GM12864 (cell line): ENCODE measurements around the gene GATD1.
A peak's percentile ranks its signal among the peaks of the same experiment; 100 is the strongest.

Experiments used
- DNase-seq: peaks from one replicate; pipeline ENCODE4 v3.0.0-alpha.2; 2011; ENCODE audit warnings: low read depth
- H3K4me3 ChIP-seq: 2 replicates; pipeline ENCODE4 v1.5.1; 2011; ENCODE audit warnings: mild to moderate bottlenecking, low read depth, low read length, control low read depth
- TF ChIP-seq, protein P1 (sequence below): IDR thresholded peaks from 2 replicates; pipeline ENCODE4 v1.5.1; 2011; ENCODE audit warnings: low read depth, mild to moderate bottlenecking, moderate library complexity, low read length, control low read depth, inconsistent platforms; ENCODE audit errors: missing control alignments

Gene GATD1

DNA sequence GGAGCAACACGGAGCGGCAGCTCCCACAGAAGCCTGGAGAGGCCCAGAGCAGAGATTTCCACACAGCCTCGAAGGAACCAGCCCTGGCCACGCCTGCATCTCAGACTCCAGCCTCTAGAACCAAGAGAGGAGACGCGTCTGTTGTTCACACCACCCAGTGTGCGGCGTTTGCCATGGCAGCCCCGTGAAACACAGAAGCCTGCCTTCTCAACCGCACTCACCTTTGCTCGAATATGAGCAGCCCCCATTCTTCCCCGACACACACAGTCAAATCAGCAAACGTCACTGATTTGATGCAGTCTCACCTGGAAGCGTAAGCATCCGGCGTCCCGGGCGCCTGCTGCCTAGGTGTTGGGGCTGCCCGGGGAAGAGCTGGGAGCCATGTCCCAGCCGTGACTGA is 44.2 kb downstream of the GATD1 start:
- no peak for DNase-seq
- TF ChIP-seq, protein P1, sequence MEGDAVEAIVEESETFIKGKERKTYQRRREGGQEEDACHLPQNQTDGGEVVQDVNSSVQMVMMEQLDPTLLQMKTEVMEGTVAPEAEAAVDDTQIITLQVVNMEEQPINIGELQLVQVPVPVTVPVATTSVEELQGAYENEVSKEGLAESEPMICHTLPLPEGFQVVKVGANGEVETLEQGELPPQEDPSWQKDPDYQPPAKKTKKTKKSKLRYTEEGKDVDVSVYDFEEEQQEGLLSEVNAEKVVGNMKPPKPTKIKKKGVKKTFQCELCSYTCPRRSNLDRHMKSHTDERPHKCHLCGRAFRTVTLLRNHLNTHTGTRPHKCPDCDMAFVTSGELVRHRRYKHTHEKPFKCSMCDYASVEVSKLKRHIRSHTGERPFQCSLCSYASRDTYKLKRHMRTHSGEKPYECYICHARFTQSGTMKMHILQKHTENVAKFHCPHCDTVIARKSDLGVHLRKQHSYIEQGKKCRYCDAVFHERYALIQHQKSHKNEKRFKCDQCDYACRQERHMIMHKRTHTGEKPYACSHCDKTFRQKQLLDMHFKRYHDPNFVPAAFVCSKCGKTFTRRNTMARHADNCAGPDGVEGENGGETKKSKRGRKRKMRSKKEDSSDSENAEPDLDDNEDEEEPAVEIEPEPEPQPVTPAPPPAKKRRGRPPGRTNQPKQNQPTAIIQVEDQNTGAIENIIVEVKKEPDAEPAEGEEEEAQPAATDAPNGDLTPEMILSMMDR = no peak
- H3K4me3 ChIP-seq = no peak overlapping the region

DNA sequence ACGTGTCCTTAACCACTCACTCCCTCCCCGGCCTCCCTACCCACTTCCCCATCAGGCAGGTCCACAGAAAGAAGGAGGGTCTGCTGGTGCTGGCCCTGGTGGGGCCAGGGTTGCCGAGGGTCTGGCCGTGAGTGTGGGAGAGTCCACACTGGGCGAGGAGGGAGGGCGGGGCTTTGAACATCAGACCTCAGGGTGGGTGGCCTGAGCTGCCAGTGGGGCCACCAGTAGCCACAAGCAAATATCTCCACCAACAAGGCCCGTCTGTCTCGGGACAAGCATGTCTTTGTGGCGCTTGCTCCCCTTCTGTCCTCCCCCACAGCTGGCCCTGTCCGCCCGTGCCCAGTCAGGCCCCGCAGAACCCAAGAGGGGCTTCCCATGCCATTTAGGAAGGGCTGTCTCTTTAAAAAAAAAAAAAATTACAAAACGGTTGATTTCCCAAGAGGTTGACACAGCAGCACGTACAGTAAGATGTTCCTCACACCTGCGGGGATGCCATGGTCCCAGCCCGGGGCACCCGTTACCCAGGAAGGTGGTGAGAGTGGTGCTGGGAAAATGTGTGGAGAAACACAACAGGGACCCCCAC is 47.7 kb downstream of the GATD1 start:
- DNase-seq = no peak
- H3K4me3 ChIP-seq = no peak overlapping the region
- TF ChIP-seq, protein P1 = no peak

DNA sequence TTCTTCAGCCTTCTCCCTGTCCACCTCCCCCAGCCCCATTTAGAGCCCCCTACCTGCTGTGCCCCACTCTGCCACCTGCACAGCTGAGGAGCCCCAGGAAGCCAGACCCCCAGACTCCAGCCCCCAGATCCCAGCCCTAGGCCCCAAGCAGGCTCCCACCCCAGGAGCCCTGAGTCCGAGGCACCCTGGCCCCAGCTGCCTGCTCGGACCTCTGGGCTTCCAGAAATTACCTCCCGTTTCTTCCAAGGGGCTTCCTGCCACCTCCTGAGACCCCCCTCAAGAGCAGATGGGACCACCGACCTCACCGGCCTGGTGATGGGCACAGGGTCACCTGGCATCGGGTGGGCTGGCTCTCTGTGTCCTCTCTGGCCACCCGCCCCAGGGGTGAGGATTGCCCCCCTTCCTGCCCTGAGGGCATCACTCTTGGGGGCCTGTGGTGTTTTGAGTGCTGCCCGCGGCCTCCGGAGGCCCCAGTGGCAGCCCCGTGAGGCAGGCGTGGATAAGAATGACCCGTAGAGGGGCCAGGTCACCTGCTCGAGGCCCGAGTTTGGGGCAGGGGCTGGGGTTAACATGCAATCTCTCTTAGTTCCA is 48.3 kb downstream of the GATD1 start:
- TF ChIP-seq, protein P1 = no peak
- H3K4me3 ChIP-seq = no peak overlapping the region
- DNase-seq = no peak

DNA sequence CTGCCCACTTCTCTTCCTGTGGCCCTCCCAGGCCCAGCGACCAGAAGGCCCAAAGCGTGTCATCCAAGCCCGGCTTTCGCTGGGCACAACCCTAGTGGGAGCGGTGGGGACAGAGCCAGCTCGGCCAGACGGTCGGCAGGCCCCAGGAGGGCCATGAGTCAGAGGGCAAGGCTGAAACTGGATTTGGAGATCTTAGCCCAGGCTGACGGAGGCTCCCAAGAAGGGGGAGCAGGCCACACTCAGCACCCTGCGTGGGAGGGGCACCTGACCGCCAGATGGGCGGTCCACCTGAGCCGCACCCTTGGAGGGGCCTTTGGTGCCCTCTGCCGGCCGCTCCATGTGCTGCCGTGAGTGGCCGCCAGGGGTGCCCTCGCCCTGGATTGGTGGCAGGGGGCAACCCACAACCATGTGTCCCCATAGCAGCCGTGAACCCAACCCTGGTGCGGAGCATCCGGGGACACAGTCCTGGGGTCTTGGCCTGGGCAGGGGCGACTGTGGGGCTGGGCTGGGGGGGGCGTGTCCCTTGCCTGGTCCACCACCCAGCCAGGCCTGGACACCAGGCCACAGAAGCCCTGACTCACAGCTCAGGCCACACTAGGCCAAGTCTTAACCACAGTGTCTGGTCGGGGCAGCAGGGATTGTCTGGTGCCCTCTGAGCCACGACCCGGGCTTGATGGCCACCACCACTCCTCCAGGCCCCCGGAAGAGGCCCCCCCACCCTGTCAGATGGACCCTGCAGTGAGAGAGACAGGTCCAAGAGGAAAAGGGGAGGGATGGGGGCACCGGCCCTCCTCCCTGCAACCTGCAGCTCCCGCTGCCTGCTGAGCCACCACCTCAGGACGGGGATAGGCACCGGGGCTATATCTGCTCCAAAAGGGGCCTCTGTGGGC is 49.2 kb downstream of the GATD1 start:
- no peak overlapping the region for H3K4me3 ChIP-seq
- no peak for DNase-seq
- TF ChIP-seq, protein P1 = peak; percentile 99

DNA sequence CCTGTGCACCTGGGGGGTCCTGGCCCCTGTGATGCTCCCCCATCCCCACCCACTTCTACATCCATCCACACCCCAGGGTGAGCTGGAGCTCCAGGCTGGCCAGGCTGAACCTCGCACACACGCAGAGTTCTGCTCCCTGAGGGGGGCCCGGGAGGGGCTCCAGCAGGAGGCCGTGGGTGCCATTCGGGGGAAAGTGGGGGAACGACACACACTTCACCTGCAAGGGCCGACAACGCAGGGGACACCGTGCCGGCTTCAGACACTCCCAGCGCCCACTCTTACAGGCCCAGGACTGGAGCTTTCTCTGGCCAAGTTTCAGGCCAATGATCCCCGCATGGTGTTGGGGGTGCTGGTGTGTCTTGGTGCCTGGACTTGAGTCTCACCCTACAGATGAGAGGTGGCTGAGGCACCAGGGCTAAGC is 50.0 kb downstream of the GATD1 start:
- DNase-seq = no peak
- no peak overlapping the region for H3K4me3 ChIP-seq
- TF ChIP-seq, protein P1 = no peak

DNA sequence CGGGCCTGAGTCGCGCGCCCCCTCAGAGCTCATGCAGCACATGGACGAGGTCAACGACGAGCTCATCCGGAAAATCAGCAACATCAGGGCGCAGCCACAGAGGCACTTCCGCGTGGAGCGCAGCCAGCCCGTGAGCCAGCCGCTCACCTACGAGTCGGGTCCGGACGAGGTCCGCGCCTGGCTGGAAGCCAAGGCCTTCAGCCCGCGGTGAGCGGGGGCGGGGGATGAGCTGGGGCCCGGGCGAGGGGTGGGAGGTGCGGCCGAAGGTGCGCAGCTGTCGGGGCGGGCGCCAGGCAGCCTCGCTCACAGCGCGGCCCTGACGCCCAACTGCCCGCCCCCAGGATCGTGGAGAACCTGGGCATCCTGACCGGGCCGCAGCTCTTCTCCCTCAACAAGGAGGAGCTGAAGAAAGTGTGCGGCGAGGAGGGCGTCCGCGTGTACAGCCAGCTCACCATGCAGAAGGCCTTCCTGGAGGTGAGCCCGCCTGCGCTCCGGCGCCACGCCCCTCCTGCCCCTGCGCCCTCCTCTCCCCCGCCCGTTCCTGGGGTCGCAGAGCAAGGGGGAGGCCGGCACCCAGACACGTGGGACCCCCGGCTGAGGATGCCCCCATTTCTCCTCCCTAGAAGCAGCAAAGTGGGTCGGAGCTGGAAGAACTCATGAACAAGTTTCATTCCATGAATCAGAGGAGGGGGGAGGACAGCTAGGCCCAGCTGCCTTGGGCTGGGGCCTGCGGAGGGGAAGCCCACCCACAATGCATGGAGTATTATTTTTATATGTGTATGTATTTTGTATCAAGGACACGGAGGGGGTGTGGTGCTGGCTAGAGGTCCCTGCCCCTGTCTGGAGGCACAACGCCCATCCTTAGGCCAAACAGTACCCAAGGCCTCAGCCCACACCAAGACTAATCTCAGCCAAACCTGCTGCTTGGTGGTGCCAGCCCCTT is 50.7 kb downstream of the GATD1 start:
- H3K4me3 ChIP-seq = peak overlapping the region; percentile 54
- TF ChIP-seq, protein P1 = no peak
- DNase-seq = no peak
